ENCODE data around the gene SPARC. TPM values are rescaled to one million over a fixed set of nuclear protein-coding genes. Genes with fewer than 3 reads are reported as not detected.

The SPARC gene
- total RNA-seq, 1 experiment from 2014 or later, result 2,833 TPM

- H3K9me3 ChIP-seq (replicated peaks), result no peaks in the 10 kb centered on the region
Observed at GRCh38 chr5:151648988-151649387, 37.7 kb downstream of the SPARC start.

GRCh38 chr5:151648089-151648488 is 38.6 kb downstream of the SPARC start:
- peaks cover 6% of the 10 kb centered on the region for H3K27me3 ChIP-seq (replicated peaks)
- H3K36me3 ChIP-seq, result no peaks in the 10 kb centered on the region
- H3K27ac ChIP-seq, result no peak overlapping the region
- no peaks in the 10 kb centered on the region for H3K9me3 ChIP-seq (replicated peaks)
- no peaks in the 10 kb centered on the region for H3K4me1 ChIP-seq (replicated peaks)
- no peak for DNase-seq (ENCODE audit: low read depth in 1 of 2, low spot score in 2 of 2)
- H3K4me3 ChIP-seq, result no peak overlapping the region

More at GRCh38 chr5:151648988-151649387, 37.7 kb downstream of the SPARC start:
- DNase-seq (ENCODE audit: low read depth in 1 of 2, low spot score in 2 of 2), result no peak
- Histone ChIP-seq H3K4me1 (replicated peaks) (no peaks in the 10 kb centered on the region), H3K4me3 (no peak overlapping the region), H3K27ac (no peak overlapping the region), H3K27me3 (replicated peaks) (no peaks in the 10 kb centered on the region; the same call in none of the 2 replicates), H3K36me3 (no peaks in the 10 kb centered on the region)

DNA sequence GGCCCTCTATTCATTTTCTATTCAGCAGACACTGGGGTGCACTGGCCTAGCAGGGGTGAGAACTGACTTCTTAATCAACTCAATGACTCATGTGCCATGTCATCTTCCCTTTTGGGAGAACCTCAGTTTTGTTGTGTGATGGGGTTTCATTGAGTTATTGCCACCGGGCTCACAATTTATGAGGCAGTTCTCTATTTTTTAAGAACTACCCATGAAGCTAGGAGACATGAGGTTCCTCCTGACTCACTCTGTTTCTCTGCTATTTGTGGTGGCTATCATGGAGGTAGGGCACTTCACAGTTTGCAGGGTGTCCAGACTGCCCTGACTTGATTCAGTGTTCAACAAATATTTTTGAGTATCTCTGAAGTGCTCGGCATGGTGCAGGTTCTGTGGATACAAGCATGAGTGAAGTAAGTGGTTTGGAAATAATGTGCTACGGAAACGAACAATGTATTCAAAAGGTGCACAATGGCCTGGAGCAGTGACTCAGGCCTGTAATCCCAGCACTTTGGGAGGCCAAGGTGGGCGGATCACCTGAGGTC is 39.3 kb downstream of the SPARC start:
- no peak overlapping the region for H3K4me3 ChIP-seq
- H3K4me1 ChIP-seq (replicated peaks), result no peaks in the 10 kb centered on the region
- peaks cover 6% of the 10 kb centered on the region for H3K27me3 ChIP-seq (replicated peaks)
- H3K36me3 ChIP-seq, result no peaks in the 10 kb centered on the region
- no peak overlapping the region for H3K27ac ChIP-seq
- H3K9me3 ChIP-seq (replicated peaks), result no peaks in the 10 kb centered on the region
- no peak for DNase-seq (ENCODE audit: low read depth in 1 of 2, low spot score in 2 of 2)

GRCh38 chr5:151646334-151646733 is 40.4 kb downstream of the SPARC start:
- Histone ChIP-seq H3K4me3 (no peak overlapping the region), H3K36me3 (no peaks in the 10 kb centered on the region), H3K27ac (no peak overlapping the region), H3K4me1 (replicated peaks) (no peaks in the 10 kb centered on the region), H3K27me3 (replicated peaks) (peaks cover 11% of the 10 kb centered on the region), H3K9me3 (replicated peaks) (no peaks in the 10 kb centered on the region)
- no peak for DNase-seq (ENCODE audit: low read depth in 1 of 2, low spot score in 2 of 2)

DNA sequence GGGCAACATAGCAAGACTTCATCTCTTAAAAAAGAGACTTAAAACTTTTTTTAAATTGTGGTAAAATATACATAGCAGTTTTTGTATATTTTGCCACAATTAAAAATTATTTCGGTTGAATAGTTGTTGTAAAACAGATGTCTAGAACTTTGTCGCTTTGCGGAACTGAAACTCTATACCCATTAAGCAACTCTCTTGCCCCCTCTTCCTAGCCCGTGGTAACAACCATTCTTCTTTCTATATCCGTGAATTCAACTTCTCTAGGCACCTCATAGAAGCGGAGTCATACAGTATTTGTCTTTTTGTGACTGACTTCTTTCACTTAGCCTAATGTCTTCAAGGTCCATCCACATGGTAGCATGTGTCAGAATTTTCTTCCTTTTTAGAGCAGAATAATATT is 43.3 kb downstream of the SPARC start:
- peaks cover 14% of the 10 kb centered on the region for H3K27me3 ChIP-seq (replicated peaks)
- H3K27ac ChIP-seq, result no peak overlapping the region
- H3K36me3 ChIP-seq, result no peaks in the 10 kb centered on the region
- DNase-seq (ENCODE audit: low read depth in 1 of 2, low spot score in 2 of 2), result no peak
- no peaks in the 10 kb centered on the region for H3K9me3 ChIP-seq (replicated peaks)
- H3K4me3 ChIP-seq, result no peak overlapping the region
- H3K4me1 ChIP-seq (replicated peaks), result no peaks in the 10 kb centered on the region

DNA sequence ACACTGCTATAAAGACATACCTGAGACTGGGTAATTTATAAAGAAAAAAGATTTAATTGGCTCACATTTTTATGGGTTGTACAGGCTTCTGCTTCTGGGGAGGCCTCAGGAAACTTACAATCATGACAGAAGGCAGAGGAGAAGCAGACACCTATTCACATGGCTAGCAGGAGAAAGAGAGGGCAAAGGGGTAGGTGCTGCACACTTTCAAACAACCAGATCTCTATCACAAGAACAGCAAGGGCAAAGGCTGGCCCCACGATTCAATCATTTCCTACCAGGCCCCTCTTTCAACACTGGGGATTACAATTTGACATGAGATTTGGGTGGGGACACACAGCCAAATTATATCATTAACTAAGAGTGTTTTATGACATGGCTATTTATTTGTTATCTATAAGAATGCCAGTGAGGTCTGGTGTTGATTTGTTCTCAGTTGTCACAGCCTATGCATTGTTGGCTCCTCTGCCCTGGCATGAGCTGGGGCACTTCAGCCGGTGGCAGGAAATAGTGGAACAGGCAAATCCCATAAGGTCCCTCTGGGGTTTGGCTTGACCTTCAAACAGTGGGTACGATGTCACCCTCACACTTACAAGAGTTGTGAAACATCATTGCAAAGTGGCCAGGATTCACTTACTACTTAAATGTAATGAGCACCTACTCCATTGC is 44.1 kb downstream of the SPARC start:
- H3K9me3 ChIP-seq (replicated peaks), result no peaks in the 10 kb centered on the region
- no peak overlapping the region for H3K4me3 ChIP-seq
- H3K36me3 ChIP-seq, result no peaks in the 10 kb centered on the region
- H3K27me3 ChIP-seq (replicated peaks), result peaks cover 22% of the 10 kb centered on the region
- H3K4me1 ChIP-seq (replicated peaks), result no peaks in the 10 kb centered on the region
- no peak for DNase-seq (ENCODE audit: low read depth in 1 of 2, low spot score in 2 of 2)
- H3K27ac ChIP-seq, result no peak overlapping the region

DNA sequence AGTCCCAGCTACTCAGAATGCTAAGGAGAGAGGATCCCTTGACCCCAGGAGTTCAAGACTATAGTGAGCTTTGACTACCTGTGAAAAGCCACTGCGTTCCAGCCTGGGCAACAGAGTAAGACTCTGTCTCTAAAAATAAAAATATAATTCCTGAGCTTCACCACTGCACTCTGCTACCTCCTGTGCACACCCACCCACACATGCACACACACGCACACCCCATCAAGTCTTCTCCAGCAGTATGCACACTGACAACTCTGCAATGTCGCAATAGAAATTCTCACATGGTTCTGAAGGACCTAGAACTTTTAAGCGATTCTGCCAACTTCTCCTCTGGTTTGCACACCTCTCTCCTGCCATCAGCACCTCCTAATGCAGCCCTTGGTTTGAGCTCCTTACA is 48.1 kb downstream of the SPARC start:
- H3K27me3 ChIP-seq (replicated peaks), result peaks cover 47% of the 10 kb centered on the region
- no peak overlapping the region for H3K4me3 ChIP-seq
- H3K27ac ChIP-seq, result no peak overlapping the region
- H3K9me3 ChIP-seq (replicated peaks), result no peaks in the 10 kb centered on the region
- H3K36me3 ChIP-seq, result no peaks in the 10 kb centered on the region
- no peaks in the 10 kb centered on the region for H3K4me1 ChIP-seq (replicated peaks)
- DNase-seq (ENCODE audit: low read depth in 1 of 2, low spot score in 2 of 2), result no peak

DNA sequence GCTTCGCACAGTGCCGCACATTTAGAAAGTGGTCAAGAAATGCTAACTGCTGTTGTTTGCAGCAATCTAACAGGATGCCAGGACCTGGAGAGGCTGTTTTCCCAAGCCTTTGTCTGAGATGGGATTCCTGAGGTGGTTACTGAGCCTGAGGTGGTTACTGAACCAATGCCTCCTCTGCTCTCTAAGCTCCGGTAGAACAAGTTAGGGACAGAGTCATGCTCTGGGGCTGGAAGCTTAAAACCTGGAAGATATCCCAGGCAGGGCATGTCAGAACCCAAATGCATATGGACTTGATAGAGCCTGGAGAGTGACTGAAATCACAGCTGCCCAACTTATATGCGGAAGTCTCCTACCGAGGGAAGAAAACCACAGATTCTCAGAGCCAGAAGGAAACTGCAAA is 49.0 kb downstream of the SPARC start:
- Histone ChIP-seq H3K4me1 (replicated peaks) (no peaks in the 10 kb centered on the region), H3K36me3 (no peaks in the 10 kb centered on the region), H3K27ac (no peak overlapping the region), H3K4me3 (no peak overlapping the region), H3K27me3 (replicated peaks) (peaks cover 47% of the 10 kb centered on the region), H3K9me3 (replicated peaks) (no peaks in the 10 kb centered on the region)
- no peak for DNase-seq (ENCODE audit: low read depth in 1 of 2, low spot score in 2 of 2)

- Histone ChIP-seq H3K27ac (no peak overlapping the region), H3K27me3 (replicated peaks) (peaks cover 60% of the 10 kb centered on the region), H3K4me1 (replicated peaks) (no peaks in the 10 kb centered on the region), H3K4me3 (no peak overlapping the region), H3K36me3 (no peaks in the 10 kb centered on the region), H3K9me3 (replicated peaks) (no peaks in the 10 kb centered on the region)
- no peak for DNase-seq (ENCODE audit: low read depth in 1 of 2, low spot score in 2 of 2)
Observed at GRCh38 chr5:151633892-151634291, 52.8 kb downstream of the SPARC start.

DNA sequence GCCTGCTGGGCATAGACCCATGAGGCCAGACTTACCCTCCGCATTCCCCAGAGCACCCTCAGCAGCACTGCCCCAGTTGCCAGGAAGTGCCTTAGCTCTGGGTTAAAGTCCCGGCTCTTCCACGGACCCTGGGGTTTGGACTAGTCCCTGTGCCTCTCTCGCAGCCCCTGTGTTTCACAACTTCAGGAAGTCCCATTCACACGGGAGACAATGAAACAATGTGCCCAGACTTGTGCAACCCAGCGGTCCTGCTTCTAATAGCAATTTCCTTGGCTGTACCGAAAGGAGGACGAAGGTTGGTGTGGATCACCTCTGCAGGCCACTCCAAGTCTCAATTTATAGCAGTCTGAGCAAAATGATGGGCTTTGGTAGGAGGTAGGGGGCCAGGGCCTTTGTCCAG is 53.8 kb downstream of the SPARC start:
- H3K36me3 ChIP-seq, result no peaks in the 10 kb centered on the region
- no peaks in the 10 kb centered on the region for H3K4me1 ChIP-seq (replicated peaks)
- no peaks in the 10 kb centered on the region for H3K9me3 ChIP-seq (replicated peaks)
- H3K27me3 ChIP-seq (replicated peaks), result peaks cover 55% of the 10 kb centered on the region
- no peak for DNase-seq (ENCODE audit: low read depth in 1 of 2, low spot score in 2 of 2)
- H3K27ac ChIP-seq, result no peak overlapping the region
- no peak overlapping the region for H3K4me3 ChIP-seq

- Histone ChIP-seq H3K4me1 (replicated peaks) (no peaks in the 10 kb centered on the region), H3K27ac (no peak overlapping the region), H3K27me3 (replicated peaks) (peaks cover 52% of the 10 kb centered on the region), H3K4me3 (no peak overlapping the region), H3K9me3 (replicated peaks) (no peaks in the 10 kb centered on the region), H3K36me3 (no peaks in the 10 kb centered on the region)
- DNase-seq (ENCODE audit: low read depth in 1 of 2, low spot score in 2 of 2), result no peak
Observed at GRCh38 chr5:151632524-151632923, 54.2 kb downstream of the SPARC start.

DNA sequence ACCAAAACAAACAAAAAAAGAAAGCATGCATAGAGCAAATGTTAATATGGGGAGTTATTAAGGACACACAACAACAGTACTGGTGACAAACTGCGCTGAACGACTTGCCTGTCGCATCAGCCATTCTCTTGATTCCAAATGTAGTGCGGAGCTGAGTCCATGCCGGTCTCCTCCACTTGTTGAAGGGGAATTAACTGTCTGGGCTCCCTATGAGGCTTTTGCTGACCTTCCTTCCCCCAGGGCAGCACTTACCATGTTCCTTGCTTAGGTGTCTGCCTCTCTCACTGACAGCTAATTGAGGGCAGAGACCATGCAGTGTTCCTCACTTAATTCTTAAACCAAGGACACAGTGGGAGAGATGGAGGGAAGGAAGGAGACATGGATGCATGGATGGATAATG is 54.8 kb downstream of the SPARC start:
- H3K27ac ChIP-seq, result no peak overlapping the region
- H3K36me3 ChIP-seq, result no peaks in the 10 kb centered on the region
- H3K4me3 ChIP-seq, result no peak overlapping the region
- H3K9me3 ChIP-seq (replicated peaks), result no peaks in the 10 kb centered on the region
- DNase-seq (ENCODE audit: low read depth in 1 of 2, low spot score in 2 of 2), result no peak
- H3K27me3 ChIP-seq (replicated peaks), result peaks cover 54% of the 10 kb centered on the region
- no peaks in the 10 kb centered on the region for H3K4me1 ChIP-seq (replicated peaks)

GRCh38 chr5:151630088-151630487 is 56.6 kb downstream of the SPARC start:
- H3K36me3 ChIP-seq, result no peaks in the 10 kb centered on the region
- no peak for DNase-seq (ENCODE audit: low read depth in 1 of 2, low spot score in 2 of 2)
- no peak overlapping the region for H3K27ac ChIP-seq
- H3K27me3 ChIP-seq (replicated peaks), result peaks cover 38% of the 10 kb centered on the region
- H3K9me3 ChIP-seq (replicated peaks), result no peaks in the 10 kb centered on the region
- H3K4me3 ChIP-seq, result no peak overlapping the region
- H3K4me1 ChIP-seq (replicated peaks), result no peaks in the 10 kb centered on the region

DNA sequence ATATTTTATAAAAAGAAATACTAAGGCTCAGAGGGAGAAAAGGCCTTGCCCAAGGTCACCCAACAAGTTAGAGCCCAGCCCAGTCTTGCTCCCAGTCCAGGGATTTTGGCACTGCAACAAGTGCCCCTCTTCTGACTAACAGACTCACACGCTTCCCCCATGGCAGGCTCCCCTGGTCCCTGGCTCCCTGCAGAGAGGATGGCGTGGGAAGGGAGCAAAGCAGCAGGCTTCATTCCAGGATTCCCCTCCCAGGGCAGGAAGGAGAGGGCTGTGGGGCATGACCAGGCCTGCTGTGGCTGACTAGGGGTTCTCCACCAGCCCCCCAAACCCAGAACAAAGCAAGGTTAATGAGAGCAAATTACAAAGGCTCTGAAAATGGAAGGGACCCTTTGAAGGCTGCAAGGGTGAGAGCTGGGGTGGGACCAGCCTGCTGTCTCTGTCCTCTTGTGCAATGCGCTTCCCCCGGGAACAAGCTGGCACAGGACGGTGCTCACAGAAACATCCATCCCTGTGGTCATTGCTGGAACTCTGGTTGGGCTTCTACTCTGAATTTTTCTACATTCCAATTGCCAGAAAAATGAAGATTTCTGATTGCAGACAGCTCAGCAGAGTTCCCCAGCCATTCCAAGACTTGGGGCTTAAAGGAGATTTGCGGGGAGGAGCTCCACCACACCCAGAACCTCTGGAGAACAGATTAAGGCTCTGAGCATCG is 58.4 kb downstream of the SPARC start:
- H3K4me1 ChIP-seq (replicated peaks), result no peaks in the 10 kb centered on the region
- no peaks in the 10 kb centered on the region for H3K9me3 ChIP-seq (replicated peaks)
- H3K27me3 ChIP-seq (replicated peaks), result peaks cover 31% of the 10 kb centered on the region
- no peak for DNase-seq (ENCODE audit: low read depth in 1 of 2, low spot score in 2 of 2)
- H3K36me3 ChIP-seq, result no peaks in the 10 kb centered on the region
- H3K27ac ChIP-seq, result no peak overlapping the region
- H3K4me3 ChIP-seq, result no peak overlapping the region
